22Rv1 (cell line): ENCODE results near the gene EBF3.

Experiments
- H3K27ac ChIP-seq: fragments of 450-650 bp; 2 replicates; pipeline ENCODE4 v1.5.1; 2017
- CTCF ChIP-seq: fragments of 450-650 bp; IDR thresholded peaks from 2 replicates; pipeline ENCODE4 v1.5.1; 2017; ENCODE audit warnings: mild to moderate bottlenecking
- ZFX ChIP-seq: fragments of 450-650 bp; IDR thresholded peaks from 2 replicates; pipeline ENCODE4 v1.6.1; 2017; ENCODE audit warnings: antibody characterized with exemption, borderline replicate concordance

EBF3 gene

GRCh38 chr10:129960481-129961156, 3.5 kb downstream of the EBF3 start:
- TF ChIP-seq CTCF (no peak), ZFX (no peak)
- H3K27ac ChIP-seq = no peak overlapping the region

GRCh38 chr10:129959544-129960480, 4.3 kb downstream of the EBF3 start:
- no peak overlapping the region for H3K27ac ChIP-seq
- TF ChIP-seq ZFX (no peak), CTCF (no peak)

- no peak for TF ChIP-seq CTCF
- no peak for TF ChIP-seq ZFX
- no peak overlapping the region for H3K27ac ChIP-seq
These were observed 5.2 kb downstream of the EBF3 start for GRCh38 chr10:129958629-129959543.

GRCh38 chr10:129958148-129958628, 5.9 kb downstream of the EBF3 start:
- H3K27ac ChIP-seq = no peak overlapping the region
- TF ChIP-seq ZFX (no peak), CTCF (no peak)

- TF ChIP-seq CTCF (no peak), ZFX (no peak)
- H3K27ac ChIP-seq = no peak overlapping the region
These were observed 7.0 kb downstream of the EBF3 start for GRCh38 chr10:129956876-129957673.

GRCh38 chr10:129956286-129956670, 7.8 kb downstream of the EBF3 start:
- TF ChIP-seq CTCF (no peak), ZFX (no peak)
- H3K27ac ChIP-seq = no peak overlapping the region
